SK-N-SH (cell line): ENCODE results near the gene MCAM.

Source experiments
- CTCF ChIP-seq: fragments of 200-600 bp; sonication (generic); IDR thresholded peaks from 2 replicates; pipeline ENCODE4 v1.6.1; 2017; ENCODE audit warnings: antibody characterized with exemption, mild to moderate bottlenecking, moderate library complexity
- EP300 ChIP-seq, 2 experiments: IDR thresholded peaks; 2 replicates each; pipeline versions ENCODE4 v1.4.0 to v1.6.1; 2012; ENCODE audit warnings: borderline replicate concordance in 1 of 2, low read depth in 1 of 2, low read length in 1 of 2
- FOXM1 ChIP-seq: IDR thresholded peaks from 2 replicates; pipeline ENCODE4 v1.4.0; 2012; ENCODE audit warnings: low read depth, mild to moderate bottlenecking
- JUND ChIP-seq: IDR thresholded peaks from 2 replicates; pipeline ENCODE4 v1.4.0; 2012
- MEF2A ChIP-seq: IDR thresholded peaks from 2 replicates; pipeline ENCODE4 v1.4.0; 2012; ENCODE audit warnings: low read depth, borderline replicate concordance
- POLR2AphosphoS5 ChIP-seq: IDR thresholded peaks from 2 replicates; pipeline ENCODE4 v1.6.1; 2012; ENCODE audit warnings: low read depth, low read length
- TAF1 ChIP-seq: IDR thresholded peaks from 2 replicates; pipeline ENCODE4 v1.6.1; 2012; ENCODE audit warnings: low read depth, mild to moderate bottlenecking, low read length, moderate library complexity, borderline replicate concordance

- no peak for TF ChIP-seq EP300 (IDR thresholded peaks at IDR 0.05; ENCODE audit: borderline replicate concordance in 1 of 2, low read depth in 1 of 2, low read length in 1 of 2)
- no peak for TF ChIP-seq MEF2A
- TF ChIP-seq TAF1: no peak
- no peak for TF ChIP-seq CTCF
- no peak for TF ChIP-seq POLR2AphosphoS5
- no peak for TF ChIP-seq FOXM1
- no peak for TF ChIP-seq JUND
These were observed 7.5 kb downstream of the MCAM start for GRCh38 chr11:119309411-119309810.
